Ishikawa (cell line): ENCODE measurements around the gene FLOT1.

ENCODE experiments used
- CEBPB ChIP-seq: IDR thresholded peaks from 2 replicates; pipeline ENCODE4 v1.6.1; 2012
- CREB1 ChIP-seq: IDR thresholded peaks from 2 replicates; pipeline ENCODE4 v1.6.1; 2012; ENCODE audit warnings: low read depth
- EGR1 ChIP-seq: IDR thresholded peaks from 2 replicates; pipeline ENCODE4 v1.6.1; 2012
- EP300 ChIP-seq: IDR thresholded peaks from 2 replicates; pipeline ENCODE4 v1.6.1; 2012; ENCODE audit warnings: borderline replicate concordance
- FOXM1 ChIP-seq: IDR thresholded peaks from 2 replicates; pipeline ENCODE4 v1.6.1; 2012; ENCODE audit warnings: low read depth, borderline replicate concordance
- RAD21 ChIP-seq: IDR thresholded peaks from 2 replicates; pipeline ENCODE4 v1.6.1; 2012; ENCODE audit warnings: low read depth
- TAF1 ChIP-seq: IDR thresholded peaks from 2 replicates; pipeline ENCODE4 v1.6.1; 2012; ENCODE audit warnings: low read depth, mild to moderate bottlenecking
- TEAD4 ChIP-seq: IDR thresholded peaks from 2 replicates; pipeline ENCODE4 v1.6.1; 2012
- ZBTB7A ChIP-seq: IDR thresholded peaks from 2 replicates; pipeline ENCODE4 v1.6.1; 2012; ENCODE audit warnings: low read depth
- TF ChIP-seq, protein P1 (sequence below): IDR thresholded peaks from 2 replicates; pipeline ENCODE4 v1.6.1; 2012
- TF ChIP-seq, protein P2 (sequence below): IDR thresholded peaks from 2 replicates; pipeline ENCODE4 v1.6.1; 2012; ENCODE audit warnings: low read depth, mild to moderate bottlenecking

GRCh38 chr6:30777155-30777485 lies 34.6 kb upstream of the FLOT1 start:
- no peak for TF ChIP-seq EP300
- TF ChIP-seq CEBPB, result no peak
- TF ChIP-seq, protein P1, sequence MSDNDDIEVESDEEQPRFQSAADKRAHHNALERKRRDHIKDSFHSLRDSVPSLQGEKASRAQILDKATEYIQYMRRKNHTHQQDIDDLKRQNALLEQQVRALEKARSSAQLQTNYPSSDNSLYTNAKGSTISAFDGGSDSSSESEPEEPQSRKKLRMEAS, result no peak
- TF ChIP-seq FOXM1, result no peak
- no peak for TF ChIP-seq EGR1
- TF ChIP-seq TAF1, result no peak
- no peak for TF ChIP-seq CREB1
- TF ChIP-seq RAD21, result no peak
- no peak for TF ChIP-seq TEAD4
- TF ChIP-seq ZBTB7A, result no peak
- TF ChIP-seq, protein P2, sequence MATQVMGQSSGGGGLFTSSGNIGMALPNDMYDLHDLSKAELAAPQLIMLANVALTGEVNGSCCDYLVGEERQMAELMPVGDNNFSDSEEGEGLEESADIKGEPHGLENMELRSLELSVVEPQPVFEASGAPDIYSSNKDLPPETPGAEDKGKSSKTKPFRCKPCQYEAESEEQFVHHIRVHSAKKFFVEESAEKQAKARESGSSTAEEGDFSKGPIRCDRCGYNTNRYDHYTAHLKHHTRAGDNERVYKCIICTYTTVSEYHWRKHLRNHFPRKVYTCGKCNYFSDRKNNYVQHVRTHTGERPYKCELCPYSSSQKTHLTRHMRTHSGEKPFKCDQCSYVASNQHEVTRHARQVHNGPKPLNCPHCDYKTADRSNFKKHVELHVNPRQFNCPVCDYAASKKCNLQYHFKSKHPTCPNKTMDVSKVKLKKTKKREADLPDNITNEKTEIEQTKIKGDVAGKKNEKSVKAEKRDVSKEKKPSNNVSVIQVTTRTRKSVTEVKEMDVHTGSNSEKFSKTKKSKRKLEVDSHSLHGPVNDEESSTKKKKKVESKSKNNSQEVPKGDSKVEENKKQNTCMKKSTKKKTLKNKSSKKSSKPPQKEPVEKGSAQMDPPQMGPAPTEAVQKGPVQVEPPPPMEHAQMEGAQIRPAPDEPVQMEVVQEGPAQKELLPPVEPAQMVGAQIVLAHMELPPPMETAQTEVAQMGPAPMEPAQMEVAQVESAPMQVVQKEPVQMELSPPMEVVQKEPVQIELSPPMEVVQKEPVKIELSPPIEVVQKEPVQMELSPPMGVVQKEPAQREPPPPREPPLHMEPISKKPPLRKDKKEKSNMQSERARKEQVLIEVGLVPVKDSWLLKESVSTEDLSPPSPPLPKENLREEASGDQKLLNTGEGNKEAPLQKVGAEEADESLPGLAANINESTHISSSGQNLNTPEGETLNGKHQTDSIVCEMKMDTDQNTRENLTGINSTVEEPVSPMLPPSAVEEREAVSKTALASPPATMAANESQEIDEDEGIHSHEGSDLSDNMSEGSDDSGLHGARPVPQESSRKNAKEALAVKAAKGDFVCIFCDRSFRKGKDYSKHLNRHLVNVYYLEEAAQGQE, result no peak
